Uterus (tissue), 4 donors: ENCODE data around the gene ZNF212. TPM values are rescaled to one million over a fixed set of nuclear protein-coding genes. Genes with fewer than 3 reads are reported as not detected.
A peak's percentile ranks its signal among the peaks of the same experiment; 100 is the strongest.

Source experiments
- DNase-seq, 2 donors: peaks; one replicate each; pipeline ENCODE4 v3.0.0-alpha.2; 2019 to 2020
- H3K27ac ChIP-seq, 2 donors: fragments of 200-600 bp; sonication (generic); 1 replicate in 1 of 2; 2 replicates in 1 of 2; pipeline ENCODE4 v1.5.1; 2016 to 2018
- H3K27me3 ChIP-seq, 2 donors: fragments of 200-600 bp; sonication (generic); one replicate each; pipeline ENCODE4 v1.5.1; 2018 to 2019; ENCODE audit warnings: control low read depth in 1 of 2
- H3K36me3 ChIP-seq, 2 donors: fragments of 200-600 bp; sonication (generic); one replicate each; pipeline ENCODE4 v1.5.1; 2019; ENCODE audit warnings: control low read depth in 1 of 2
- H3K4me1 ChIP-seq, 2 donors: fragments of 200-600 bp; sonication (generic); one replicate each; pipeline ENCODE4 v1.5.1; 2018 to 2019; ENCODE audit warnings: control low read depth in 1 of 2
- H3K4me3 ChIP-seq, 2 donors: fragments of 200-600 bp; sonication (generic); 1 replicate in 1 of 2; 2 replicates in 1 of 2; pipeline ENCODE4 v1.5.1; 2018 to 2019; ENCODE audit warnings: mild to moderate bottlenecking in 1 of 2
- H3K9me3 ChIP-seq, 2 donors: fragments of 200-600 bp; sonication (generic); one replicate each; pipeline ENCODE4 v1.5.1; 2019; ENCODE audit warnings: control low read depth in 1 of 2
- POLR2A ChIP-seq, 2 donors: fragments of 450-650 bp; IDR thresholded peaks; one replicate each; pipeline ENCODE4 v1.6.1; 2016; ENCODE audit warnings: antibody characterized with exemption in 2 of 2, mild to moderate bottlenecking in 1 of 2, moderate library complexity in 1 of 2
- intact Hi-C: fragments of 100-400 bp; cut with DNase I; formaldehyde crosslinking; loops from one replicate; pipeline ENCODE4 v1.15.1; 2023; ENCODE audit warnings: low total_unique reads
- total RNA-seq, 4 donors: library from RNA; depleted of rRNA in 3 of 4; stranded (reverse); fragments of >200 nt in 3 of 4; gene quantifications; one replicate each; pipeline versions ENCODE4 v1.1.0 to v1.2.4, GENCODE V29; 2014 to 2023
- TF ChIP-seq, protein P1 (sequence below), 4 experiments: fragments of 200-600 bp in 2 of 4; fragments of 450-650 bp in 2 of 4; sonication (generic) in 2 of 4; IDR thresholded peaks; one replicate each; pipeline ENCODE4 v1.5.1; 2016 to 2019; ENCODE audit warnings: antibody characterized with exemption in 4 of 4, mild to moderate bottlenecking in 2 of 4, moderate library complexity in 1 of 4
- donor health status: DM: yes; HTN: yes; CAD: no.

The ZNF212 gene
- total RNA-seq, 4 donors from 2014 or later = 2.9 to 14.1 (median 7.7) TPM

DNA sequence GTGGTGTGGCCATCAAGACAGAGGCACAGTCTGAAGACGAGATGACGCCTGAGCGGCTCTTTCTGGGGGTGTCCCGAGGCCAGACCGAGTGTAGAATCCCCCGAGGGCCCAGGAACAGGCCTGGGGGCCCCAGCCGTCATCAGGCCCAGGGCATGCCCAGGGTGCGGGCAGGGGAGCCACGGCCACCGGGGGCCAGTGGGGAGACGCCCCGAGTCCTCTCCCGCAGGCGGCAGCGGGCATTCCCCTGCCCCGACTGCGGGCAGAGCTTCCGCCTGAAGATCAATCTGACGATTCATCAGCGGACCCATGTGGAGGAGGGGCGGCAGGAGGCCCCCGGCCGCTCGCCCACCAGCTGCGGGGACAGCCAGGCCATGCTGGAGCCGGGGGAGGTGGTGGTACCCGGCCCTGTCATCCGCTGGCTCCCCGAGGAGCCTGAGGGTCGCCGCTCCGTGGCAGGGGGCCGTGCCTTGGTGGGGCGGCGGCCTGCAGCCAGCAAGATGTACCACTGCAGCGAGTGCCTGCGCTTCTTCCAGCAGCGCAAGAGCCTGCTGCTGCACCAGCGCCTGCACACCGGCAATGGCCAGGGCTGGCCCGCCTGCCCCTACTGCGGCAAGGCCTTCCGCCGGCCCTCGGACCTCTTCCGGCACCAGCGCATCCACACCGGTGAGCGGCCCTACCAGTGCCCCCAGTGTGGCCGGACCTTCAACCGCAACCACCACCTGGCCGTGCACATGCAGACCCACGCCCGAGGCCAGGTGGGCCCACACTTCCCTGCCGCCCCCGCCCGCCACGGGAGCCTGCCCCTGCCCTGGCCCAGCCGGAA lies 42.3 kb downstream of the ZNF212 start:
- Histone ChIP-seq H3K9me3 (no peaks in the 10 kb centered on the region), H3K36me3 (no peaks in the 10 kb centered on the region), H3K27me3 (no peaks in the 10 kb centered on the region), H3K4me1 (no peaks in the 10 kb centered on the region), H3K27ac (no peak overlapping the region), H3K4me3 (no peak overlapping the region)
- DNase-seq = no peak
- TF ChIP-seq, protein P1, sequence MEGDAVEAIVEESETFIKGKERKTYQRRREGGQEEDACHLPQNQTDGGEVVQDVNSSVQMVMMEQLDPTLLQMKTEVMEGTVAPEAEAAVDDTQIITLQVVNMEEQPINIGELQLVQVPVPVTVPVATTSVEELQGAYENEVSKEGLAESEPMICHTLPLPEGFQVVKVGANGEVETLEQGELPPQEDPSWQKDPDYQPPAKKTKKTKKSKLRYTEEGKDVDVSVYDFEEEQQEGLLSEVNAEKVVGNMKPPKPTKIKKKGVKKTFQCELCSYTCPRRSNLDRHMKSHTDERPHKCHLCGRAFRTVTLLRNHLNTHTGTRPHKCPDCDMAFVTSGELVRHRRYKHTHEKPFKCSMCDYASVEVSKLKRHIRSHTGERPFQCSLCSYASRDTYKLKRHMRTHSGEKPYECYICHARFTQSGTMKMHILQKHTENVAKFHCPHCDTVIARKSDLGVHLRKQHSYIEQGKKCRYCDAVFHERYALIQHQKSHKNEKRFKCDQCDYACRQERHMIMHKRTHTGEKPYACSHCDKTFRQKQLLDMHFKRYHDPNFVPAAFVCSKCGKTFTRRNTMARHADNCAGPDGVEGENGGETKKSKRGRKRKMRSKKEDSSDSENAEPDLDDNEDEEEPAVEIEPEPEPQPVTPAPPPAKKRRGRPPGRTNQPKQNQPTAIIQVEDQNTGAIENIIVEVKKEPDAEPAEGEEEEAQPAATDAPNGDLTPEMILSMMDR (IDR thresholded peaks at IDR 0.05) = no peak
- TF ChIP-seq POLR2A (IDR thresholded peaks at IDR 0.05) = no peak
- intact Hi-C loops = no loop called here

DNA sequence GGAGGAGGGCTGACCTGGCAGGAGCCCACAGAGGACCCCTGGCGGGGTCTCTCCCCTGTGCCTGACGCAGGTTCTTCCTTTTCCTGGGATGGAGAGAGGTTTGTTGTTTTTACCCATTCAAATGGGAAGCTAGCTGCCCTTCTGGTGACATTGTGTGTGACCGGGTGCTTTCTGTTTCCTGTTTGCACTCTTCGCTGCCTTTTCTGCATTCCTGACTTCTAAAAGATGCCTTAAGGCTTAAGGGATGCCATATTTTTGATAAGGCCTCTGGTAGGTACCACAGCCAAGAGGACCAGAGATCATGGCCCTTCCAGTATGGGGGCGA lies 42.8 kb downstream of the ZNF212 start:
- intact Hi-C loops = no loop called here
- no peak for TF ChIP-seq POLR2A (IDR thresholded peaks at IDR 0.05)
- TF ChIP-seq, protein P1 (IDR thresholded peaks at IDR 0.05) = no peak
- no peak for DNase-seq
- Histone ChIP-seq H3K27me3 (no peaks in the 10 kb centered on the region), H3K27ac (no peak overlapping the region), H3K36me3 (no peaks in the 10 kb centered on the region), H3K9me3 (no peaks in the 10 kb centered on the region), H3K4me1 (no peaks in the 10 kb centered on the region), H3K4me3 (no peak overlapping the region)

DNA sequence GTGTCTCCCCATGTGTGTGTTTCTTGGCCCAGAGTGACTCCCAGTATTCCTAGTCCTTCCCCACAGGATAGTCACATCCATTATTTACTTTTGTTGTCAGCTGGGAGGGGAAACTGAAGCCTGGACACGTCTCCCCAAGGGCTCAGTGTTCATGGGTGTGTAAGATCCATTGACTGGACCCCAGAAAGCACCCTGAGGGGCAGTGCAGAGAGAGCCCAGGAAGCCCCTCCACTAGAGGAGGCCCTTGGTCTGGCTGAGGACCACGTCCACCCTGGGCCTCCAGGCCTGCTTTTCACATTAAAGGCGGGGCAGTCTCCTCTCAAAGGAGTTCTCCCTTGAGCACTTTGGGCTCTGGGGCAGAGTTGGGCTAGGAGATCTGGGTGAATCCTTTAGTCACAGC lies 43.9 kb downstream of the ZNF212 start:
- intact Hi-C loops = no loop called here
- Histone ChIP-seq H3K27ac (no peak overlapping the region), H3K27me3 (no peaks in the 10 kb centered on the region), H3K4me3 (no peak overlapping the region), H3K36me3 (no peaks in the 10 kb centered on the region), H3K4me1 (no peaks in the 10 kb centered on the region), H3K9me3 (no peaks in the 10 kb centered on the region)
- no peak for DNase-seq
- no peak for TF ChIP-seq POLR2A (IDR thresholded peaks at IDR 0.05)
- TF ChIP-seq, protein P1 (IDR thresholded peaks at IDR 0.05) = no peak

DNA sequence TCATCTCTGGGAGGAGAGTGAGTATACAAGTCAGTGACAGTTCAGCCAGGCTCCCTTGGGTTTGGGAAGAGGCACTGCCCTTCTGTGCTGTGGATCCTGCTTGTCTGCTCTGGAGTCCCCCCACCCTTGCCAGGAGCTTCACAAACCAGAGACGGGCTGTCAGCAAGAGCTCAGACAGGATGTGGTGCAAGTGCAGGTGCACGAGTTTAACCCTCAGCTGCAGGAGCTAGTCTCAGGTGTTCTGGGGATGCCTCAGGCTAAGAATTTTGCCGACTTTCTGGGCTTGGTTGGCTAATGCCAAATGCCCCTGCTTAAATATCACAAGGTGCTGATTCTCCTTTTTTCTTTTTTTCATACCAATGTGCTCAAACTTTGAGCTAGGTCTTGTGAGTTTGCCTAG lies 44.9 kb downstream of the ZNF212 start:
- Histone ChIP-seq H3K4me3 (no peak overlapping the region), H3K27ac (peak overlapping the region in 1 of 2 donors; percentile 46), H3K4me1 (no peaks in the 10 kb centered on the region), H3K36me3 (no peaks in the 10 kb centered on the region), H3K9me3 (no peaks in the 10 kb centered on the region), H3K27me3 (no peaks in the 10 kb centered on the region)
- no peak for DNase-seq
- intact Hi-C loops = no loop called here
- TF ChIP-seq, protein P1 (IDR thresholded peaks at IDR 0.05) = no peak
- no peak for TF ChIP-seq POLR2A (IDR thresholded peaks at IDR 0.05)

DNA sequence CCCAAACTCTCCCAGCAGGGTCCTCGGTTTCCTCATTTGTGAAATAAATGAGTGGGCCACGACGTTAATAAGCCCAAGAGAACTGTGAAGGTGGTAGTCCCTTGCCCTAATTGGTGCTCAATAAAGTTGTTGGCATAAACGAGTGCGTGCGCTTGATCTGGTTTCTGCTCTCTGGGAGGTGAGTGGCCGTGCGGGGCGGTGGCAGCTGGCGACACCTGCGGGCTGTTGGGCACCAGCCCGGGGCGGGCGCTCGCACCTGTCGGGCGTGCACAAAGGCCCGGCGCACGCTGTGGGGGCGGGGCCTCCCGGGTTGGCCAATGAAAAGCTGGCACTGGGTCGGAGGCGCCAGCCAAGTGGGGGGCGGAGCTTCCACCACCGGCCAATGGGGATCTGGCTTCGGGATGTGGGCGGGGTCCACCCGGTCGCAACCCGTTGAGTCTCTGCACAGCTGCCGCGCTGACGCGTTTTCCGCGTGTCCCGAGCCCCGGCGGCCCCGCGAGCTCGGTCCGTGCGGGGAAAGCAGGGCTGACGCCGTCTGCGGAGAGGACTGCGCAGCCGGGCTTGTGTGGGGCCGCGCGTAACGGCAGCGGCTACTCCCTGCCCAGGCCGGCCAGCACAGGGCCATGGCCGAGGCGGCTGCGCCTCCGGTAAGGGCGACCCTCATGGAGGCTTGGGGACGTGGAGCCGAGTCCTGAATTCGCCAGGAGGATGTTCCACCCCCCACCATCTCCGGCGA lies 45.6 kb downstream of the ZNF212 start:
- no peaks in the 10 kb centered on the region for H3K9me3 ChIP-seq
- H3K27ac ChIP-seq = peak overlapping the region in 1 of 2 donors; percentile 46
- no peaks in the 10 kb centered on the region for H3K4me1 ChIP-seq
- TF ChIP-seq, protein P1 (IDR thresholded peaks at IDR 0.05) = no peak
- TF ChIP-seq POLR2A (IDR thresholded peaks at IDR 0.05) = peak in 1 of 2 donors; percentile 46
- no peaks in the 10 kb centered on the region for H3K27me3 ChIP-seq
- peak; percentile 90 to 91 for DNase-seq
- H3K4me3 ChIP-seq = peak overlapping the region; percentile 36 to 50
- intact Hi-C loops = no loop called here
- no peaks in the 10 kb centered on the region for H3K36me3 ChIP-seq
